IMR-90 (cell line): Measurements from ENCODE around the gene AJAP1. TPM values are rescaled to one million over a fixed set of nuclear protein-coding genes. Genes with fewer than 3 reads are reported as not detected.

Source experiments
- ATAC-seq: fragments of 200-7000 bp; cut with Tn5 transposase; 2 replicates; pipeline ENCODE4 v1.9.1; 2020; ENCODE audit warnings: low read depth, mild to moderate bottlenecking, moderate library complexity
- BruUV-seq: library from RNA; stranded (reverse); fragments of 400-500 nt; replicated peaks from 2 replicates; lab custom pipeline; 2021; lab: Mats Ljungman, UMichigan
- CTCF ChIA-PET: fragments of 300-600 bp; formaldehyde crosslinking; extraction: SDS; loops from one replicate; lab custom pipeline; 2021; ENCODE audit warnings: antibody characterized with exemption; lab: Yijun Ruan, JAX
- POLR2A ChIA-PET: fragments of 300-600 bp; sonication (Branson Sonifier 250); formaldehyde crosslinking; loops from one replicate; lab custom pipeline; 2022; ENCODE audit warnings: antibody characterized with exemption; ENCODE audit not compliant: unreplicated experiment; lab: Charles Lee
- DNase-seq: peaks from one replicate; pipeline ENCODE4 v3.0.0; 2013
- H2AFZ ChIP-seq: replicated peaks from 2 replicates; pipeline ENCODE3; 2013; ENCODE audit warnings: low read length, mild to moderate bottlenecking; ENCODE audit not compliant: poor library complexity
- H2AK5ac ChIP-seq: 2 replicates; pipeline ENCODE4 v1.6.1; 2013; ENCODE audit warnings: low read depth, low read length, inconsistent platforms
- H2AK9ac ChIP-seq: replicated peaks from 2 replicates; pipeline ENCODE3; 2013; ENCODE audit warnings: mild to moderate bottlenecking, low read depth, low read length, moderate library complexity; ENCODE audit not compliant: poor library complexity
- H2BK120ac ChIP-seq: 2 replicates; pipeline ENCODE4 v1.6.1; 2013; ENCODE audit warnings: low read depth, low read length, inconsistent platforms
- H2BK15ac ChIP-seq: 3 replicates; pipeline ENCODE4 v1.6.1; 2013; ENCODE audit warnings: low read depth, low read length, inconsistent platforms
- H2BK20ac ChIP-seq: 2 replicates; pipeline ENCODE4 v1.6.1; 2013; ENCODE audit warnings: low read depth, mild to moderate bottlenecking, inconsistent platforms, low read length, moderate library complexity
- H2BK5ac ChIP-seq: 2 replicates; pipeline ENCODE4 v1.6.1; 2013; ENCODE audit warnings: mild to moderate bottlenecking, low read depth, low read length, inconsistent platforms; ENCODE audit not compliant: poor library complexity, severe bottlenecking
- H3K14ac ChIP-seq: replicated peaks from 2 replicates; pipeline ENCODE4 v1.6.1; 2013; ENCODE audit warnings: low read depth, low read length, inconsistent platforms
- H3K18ac ChIP-seq: 2 replicates; pipeline ENCODE4 v1.6.1; 2013; ENCODE audit warnings: low read depth, low read length, control low read depth
- H3K23ac ChIP-seq: 2 replicates; pipeline ENCODE4 v1.6.1; 2013; ENCODE audit warnings: low read depth, low read length, inconsistent platforms
- H3K27ac ChIP-seq: 2 replicates; pipeline ENCODE4 v1.5.1; 2013; ENCODE audit warnings: mild to moderate bottlenecking, control low read depth, low read length; ENCODE audit not compliant: insufficient read depth
- H3K27me3 ChIP-seq: 2 replicates; pipeline ENCODE4 v1.6.1; 2013; ENCODE audit warnings: low read length; ENCODE audit not compliant: control insufficient read depth, insufficient read depth
- H3K36me3 ChIP-seq: 2 replicates; pipeline ENCODE4 v1.6.1; 2013; ENCODE audit warnings: low read length, mixed read lengths; ENCODE audit not compliant: control insufficient read depth, insufficient read depth
- H3K4ac ChIP-seq: 2 replicates; pipeline ENCODE4 v1.6.1; 2013; ENCODE audit warnings: low read depth, low read length, inconsistent platforms
- H3K4me1 ChIP-seq: 2 replicates; pipeline ENCODE4 v1.6.1; 2013; ENCODE audit warnings: low read length, mixed read lengths; ENCODE audit not compliant: control insufficient read depth, insufficient read depth
- H3K4me2 ChIP-seq: 2 replicates; pipeline ENCODE4 v1.6.1; 2013; ENCODE audit warnings: low read depth, mild to moderate bottlenecking, control low read depth, low read length, moderate library complexity
- H3K4me3 ChIP-seq: 2 replicates; pipeline ENCODE4 v1.5.1; 2013; ENCODE audit warnings: low read depth, mild to moderate bottlenecking, control low read depth, low read length, moderate library complexity; ENCODE audit not compliant: insufficient read depth
- H3K56ac ChIP-seq: 2 replicates; pipeline ENCODE4 v1.6.1; 2013; ENCODE audit warnings: low read length, inconsistent platforms; ENCODE audit not compliant: insufficient read depth; ENCODE audit errors: extremely low read depth
- H3K79me1 ChIP-seq, 2 experiments: 2 replicates each; pipeline ENCODE4 v1.6.1; 2013; ENCODE audit warnings: low read length in 2 of 2, inconsistent platforms in 1 of 2, low read depth in 1 of 2
- H3K9ac ChIP-seq: 2 replicates; pipeline ENCODE4 v1.6.1; 2013; ENCODE audit warnings: low read depth, low read length, control low read depth
- H3K9me1 ChIP-seq: 2 replicates; pipeline ENCODE4 v1.6.1; 2013; ENCODE audit warnings: low read length, inconsistent platforms; ENCODE audit not compliant: insufficient read depth
- H3K9me3 ChIP-seq: 2 replicates; pipeline ENCODE4 v1.6.1; 2013; ENCODE audit warnings: low read length; ENCODE audit not compliant: control insufficient read depth, insufficient read depth
- H4K20me1 ChIP-seq: 2 replicates; pipeline ENCODE4 v1.6.1; 2013; ENCODE audit warnings: low read length, inconsistent platforms; ENCODE audit not compliant: insufficient read depth
- H4K5ac ChIP-seq: 2 replicates; pipeline ENCODE4 v1.6.1; 2013; ENCODE audit warnings: mild to moderate bottlenecking, low read depth, low read length, control low read depth
- H4K8ac ChIP-seq, 2 experiments: 2 replicates each; pipeline ENCODE4 v1.6.1; 2013; ENCODE audit warnings: low read depth in 2 of 2, low read length in 2 of 2, control low read depth in 1 of 2, inconsistent platforms in 1 of 2
- H4K91ac ChIP-seq: 2 replicates; pipeline ENCODE4 v1.6.1; 2013; ENCODE audit warnings: low read depth, low read length, inconsistent platforms; ENCODE audit not compliant: insufficient read depth
- CEBPB ChIP-seq: IDR thresholded peaks from 2 replicates; pipeline ENCODE4 v1.6.1; 2012; ENCODE audit warnings: low read depth, low read length, improper control_type of control experiment
- FOS ChIP-seq: fragments of 150-350 bp; IDR thresholded peaks from 2 replicates; pipeline ENCODE4 v1.6.1; 2016; ENCODE audit warnings: low read depth, low read length
- SMC3 ChIP-seq: fragments of 150-350 bp; IDR thresholded peaks from 2 replicates; pipeline ENCODE4 v1.6.1; 2016; ENCODE audit warnings: low read depth, mild to moderate bottlenecking, antibody characterized with exemption, low read length, moderate library complexity
- WGBS, 2 experiments: methylation state at CpG; one replicate each; pipeline versions ENCODE4 v1.1.5 to v1.1.7; 2013; ENCODE audit warnings: missing lambda C conversion rate in 2 of 2; ENCODE audit not compliant: insufficient read length in 1 of 2; ENCODE audit errors: extremely low coverage in 2 of 2; 5-methylcytosine and 5-hydroxymethylcytosine counted together
- dilution Hi-C: fragments of 300-500 bp; cut with HindIII; formaldehyde crosslinking; loops from one replicate; pipeline ENCODE4 v1.14.3; 2018; ENCODE audit warnings: low sequenced_read_pairs; ENCODE audit not compliant: unreplicated experiment
- in situ Hi-C: fragments of 300-500 bp; cut with MboI; formaldehyde crosslinking; loops from 3 replicates; pipeline ENCODE4 v1.14.3; 2019; ENCODE audit warnings: low sequenced_read_pairs, inconsistent platforms, mixed read lengths
- intact Hi-C: fragments of 100-400 bp; cut with micrococcal nuclease; formaldehyde crosslinking; loops from 2 replicates; pipeline ENCODE4 v1.10.0; 2022
- polyA plus RNA-seq, 3 experiments: library from polyadenylated mRNA; depleted of rRNA; stranded (reverse); fragments of >200 nt; gene quantifications; 2 replicates each; pipeline ENCODE4 v1.2.3, GENCODE V29; 2012; ENCODE audit warnings: low replicate concordance in 1 of 3
- total RNA-seq: library from RNA; depleted of rRNA; stranded (reverse); fragments of >200 nt; gene quantifications from 2 replicates; pipeline ENCODE4 v1.2.3, GENCODE V29; 2012

Gene AJAP1
- total and polyA plus RNA-seq, 2 of the 4 experiments (the other 2 are of a cell fraction) = under 0.01 to 0.02 TPM

GRCh38 chr1:4631321-4631720, 23.1 kb upstream of the AJAP1 start:
- H4K8ac ChIP-seq = no peak overlapping the region
- in situ Hi-C loops = no loop called here
- no peak overlapping the region for H2BK20ac ChIP-seq
- no peak overlapping the region for H2AK5ac ChIP-seq
- no peaks in the 10 kb centered on the region for H3K27me3 ChIP-seq
- no peak overlapping the region for H2BK15ac ChIP-seq
- TF ChIP-seq FOS (no peak), CEBPB (no peak), SMC3 (no peak)
- no peak overlapping the region for H3K56ac ChIP-seq
- H3K79me1 ChIP-seq = no peaks in the 10 kb centered on the region
- no peak overlapping the region for H3K18ac ChIP-seq
- peaks cover 45% of the 10 kb centered on the region for H3K9me3 ChIP-seq
- intact Hi-C loops = no loop called here
- no peak overlapping the region for H3K27ac ChIP-seq
- H3K9me1 ChIP-seq = no peaks in the 10 kb centered on the region
- H3K36me3 ChIP-seq = no peaks in the 10 kb centered on the region
- H3K4me1 ChIP-seq = no peaks in the 10 kb centered on the region
- H4K91ac ChIP-seq = no peak overlapping the region
- H4K20me1 ChIP-seq = no peaks in the 10 kb centered on the region
- no peak overlapping the region for H3K4ac ChIP-seq
- H3K4me2 ChIP-seq = no peak overlapping the region
- H4K5ac ChIP-seq = no peak overlapping the region
- H3K23ac ChIP-seq = no peak overlapping the region
- H2BK120ac ChIP-seq = no peak overlapping the region
- ChIA-PET CTCF (no interaction called here), POLR2A (no interaction called here)
- H3K9ac ChIP-seq = no peak overlapping the region
- H2BK5ac ChIP-seq = no peak overlapping the region
- no peak overlapping the region for H2AK9ac ChIP-seq
- no CpG with 5 or more reads among the region's 5 CpGs for WGBS, 2 experiments
- ATAC-seq = no peak
- no peak for DNase-seq
- dilution Hi-C loops = no loop called here
- no TSS peak for BruUV-seq
- no peak overlapping the region for H3K4me3 ChIP-seq
- no peak overlapping the region for H2AFZ ChIP-seq
- no peak overlapping the region for H3K14ac ChIP-seq
